Ramos (cell line): Measurements from ENCODE around the gene CSAD.
"Not testable (repeated sequence)": the region's sequence is repeated elsewhere in the genome, so short reads cannot be mapped to it uniquely, and the experiment has no call there.

ENCODE experiments used
- in situ Hi-C: fragments of 300-500 bp; cut with MboI; formaldehyde crosslinking; loops from one replicate; pipeline ENCODE4 v1.14.3; 2022; ENCODE audit warnings: low sequenced_read_pairs; ENCODE audit not compliant: unreplicated experiment

CSAD gene

DNA sequence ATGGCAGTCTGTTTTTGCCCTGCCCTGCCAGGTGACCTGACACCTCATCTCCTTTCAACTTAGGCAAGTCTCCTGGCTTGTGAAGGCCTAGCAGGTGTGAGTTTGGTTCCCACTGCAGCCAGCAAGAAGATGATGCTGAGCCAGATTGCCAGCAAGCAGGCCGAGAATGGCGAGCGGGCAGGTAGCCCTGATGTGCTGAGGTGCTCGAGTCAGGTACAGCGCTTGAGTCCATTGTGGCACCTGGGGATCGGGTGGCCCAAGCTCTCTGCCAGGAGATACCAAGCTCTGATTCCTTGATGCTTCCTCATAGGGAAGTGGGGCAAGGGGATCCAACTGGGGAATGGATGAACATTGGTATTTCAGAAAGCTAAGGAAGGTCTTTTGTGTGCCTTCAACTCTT lies 4.1 kb upstream of the CSAD start:
- in situ Hi-C loops = no loop called here

DNA sequence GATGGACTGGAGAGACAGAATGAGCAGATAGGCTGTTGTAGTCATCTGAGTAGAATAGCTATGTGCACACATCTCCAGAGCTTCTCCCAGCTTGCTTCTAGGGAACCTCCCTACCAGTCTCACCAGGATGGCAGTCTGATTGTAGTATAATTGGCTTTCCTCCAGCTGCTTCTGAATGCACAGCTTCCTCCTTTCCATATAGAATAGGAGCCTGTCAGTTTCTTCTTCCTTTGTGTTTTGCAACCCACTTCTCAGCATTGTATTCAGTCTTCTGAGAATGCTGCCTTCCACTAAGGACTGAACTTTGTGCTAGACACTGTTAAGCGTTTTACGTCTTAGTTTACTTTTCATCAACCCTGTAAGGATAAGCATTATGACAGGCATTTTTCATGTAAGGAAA lies 2.2 kb upstream of the CSAD start:
- in situ Hi-C loops = no loop called here

DNA sequence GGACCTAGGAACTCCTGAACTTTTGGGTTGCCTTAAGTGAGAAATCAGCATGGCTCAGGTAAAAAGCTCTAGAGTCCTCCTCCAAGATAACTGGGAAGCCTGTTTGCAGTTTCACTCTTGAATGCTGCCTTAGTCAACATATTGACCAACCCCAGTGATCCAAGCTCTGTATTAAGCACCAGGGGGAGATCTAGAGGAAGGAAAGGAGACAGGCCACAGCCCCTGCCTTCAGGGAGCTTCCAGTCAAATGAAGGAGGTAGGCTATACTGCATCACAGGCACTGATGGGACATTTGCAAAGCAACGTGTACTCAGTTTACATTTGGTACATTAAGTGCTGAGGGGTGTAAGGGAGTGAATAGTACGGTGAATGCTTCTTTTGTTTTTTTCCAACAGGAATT lies 1.2 kb upstream of the CSAD start:
- in situ Hi-C loops = no loop called here

DNA sequence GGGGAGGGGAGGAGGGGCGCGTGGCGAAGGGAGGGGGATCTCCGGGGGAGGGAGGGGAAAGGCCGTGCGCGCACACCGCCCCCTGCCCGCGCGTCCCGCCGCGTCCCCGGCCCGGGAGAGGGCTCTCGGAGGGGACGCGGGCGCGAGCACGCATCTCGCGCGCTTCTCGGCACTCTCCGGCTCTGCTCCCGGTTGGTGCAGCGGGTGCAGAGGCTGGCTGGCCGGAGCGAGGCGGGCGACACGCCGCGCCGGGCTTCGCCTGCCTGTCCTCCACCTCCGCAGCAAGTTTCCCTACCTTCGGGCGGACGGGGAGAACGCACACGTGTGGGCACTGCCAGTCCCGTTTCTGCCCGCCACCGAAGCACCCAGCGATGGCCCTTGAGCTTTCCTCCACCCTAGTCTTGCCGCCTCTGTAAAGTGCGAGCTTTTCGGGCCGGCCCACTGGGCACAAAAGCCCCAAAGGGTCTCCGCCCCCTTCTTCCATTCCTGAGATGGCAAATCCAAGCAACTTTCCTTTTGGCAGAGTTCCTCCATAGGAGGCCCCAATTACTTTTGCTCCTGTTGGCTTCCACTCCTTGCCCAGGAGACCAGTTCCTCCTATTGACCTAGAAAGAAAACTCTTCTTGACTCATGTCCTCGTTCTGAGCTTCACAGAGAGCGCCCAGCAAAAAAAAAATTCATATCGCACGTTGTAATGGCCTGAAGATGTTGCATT lies 363 bp upstream of the CSAD start:
- in situ Hi-C loops = no loop called here

DNA sequence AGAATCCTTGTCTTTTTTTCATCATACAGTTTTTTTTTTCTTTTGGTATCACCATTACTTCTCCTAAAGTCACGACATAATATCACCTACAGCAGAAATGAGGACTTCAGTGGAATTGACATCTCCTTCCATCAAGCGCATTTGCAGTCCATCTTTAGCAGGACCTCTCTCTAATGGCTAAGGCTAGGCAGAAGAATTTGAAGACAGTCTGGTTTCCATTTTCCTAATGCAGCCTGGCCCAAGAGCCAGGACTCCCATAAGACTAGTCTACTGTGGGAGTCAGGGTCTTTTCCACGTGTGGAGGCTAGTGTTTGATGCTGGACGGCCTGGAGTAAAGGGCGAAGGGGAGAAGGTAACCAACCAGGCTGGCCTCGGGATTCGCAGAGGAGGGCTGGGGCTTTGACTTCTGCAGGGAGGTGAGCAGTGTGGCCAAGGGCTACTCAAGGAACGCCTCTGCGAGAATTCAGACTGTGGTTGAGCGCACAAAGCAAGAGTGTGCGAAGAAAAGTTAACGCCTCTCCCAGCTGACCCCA lies 972 bp downstream of the CSAD start:
- in situ Hi-C loops = no loop called here

DNA sequence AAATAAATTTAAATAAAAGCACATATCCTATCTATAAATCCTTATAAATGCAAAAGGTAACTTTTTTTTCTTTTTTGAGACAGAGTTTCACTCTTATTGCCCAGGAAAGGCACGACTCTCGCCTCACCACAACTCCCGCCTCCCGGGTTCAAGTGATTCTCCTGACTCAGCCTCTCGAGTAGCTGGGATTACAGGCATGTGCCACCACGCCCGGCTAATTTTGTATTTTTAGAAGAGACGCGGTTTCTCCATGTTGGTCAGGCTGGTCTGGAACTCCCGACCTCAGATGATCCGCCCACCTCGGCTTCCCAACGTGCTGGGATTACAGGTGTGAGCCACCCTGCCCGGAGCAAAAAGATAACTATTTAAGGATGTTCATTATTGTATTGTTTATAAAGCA lies 1.9 kb downstream of the CSAD start:
- in situ Hi-C loops = not testable (repeated sequence)

DNA sequence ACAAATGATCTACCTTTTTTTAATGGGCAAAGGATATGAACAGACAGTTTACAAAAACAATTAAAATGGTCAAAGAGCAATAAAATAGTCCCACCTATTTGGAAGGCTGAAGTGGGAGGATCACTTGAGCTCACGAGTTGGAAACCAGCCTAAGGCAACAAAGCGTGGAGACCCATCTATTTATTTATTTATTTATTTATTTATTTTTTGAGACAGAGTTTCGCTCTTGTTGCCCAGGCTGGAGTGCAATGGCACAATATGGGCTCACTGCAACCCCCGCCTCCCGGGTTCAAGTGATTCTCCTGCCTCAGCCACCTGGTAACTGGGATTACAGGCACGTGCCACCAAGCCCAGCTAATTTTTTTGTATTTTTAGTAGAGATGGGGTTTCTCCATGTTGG lies 3.3 kb downstream of the CSAD start:
- in situ Hi-C loops = not testable (repeated sequence)

DNA sequence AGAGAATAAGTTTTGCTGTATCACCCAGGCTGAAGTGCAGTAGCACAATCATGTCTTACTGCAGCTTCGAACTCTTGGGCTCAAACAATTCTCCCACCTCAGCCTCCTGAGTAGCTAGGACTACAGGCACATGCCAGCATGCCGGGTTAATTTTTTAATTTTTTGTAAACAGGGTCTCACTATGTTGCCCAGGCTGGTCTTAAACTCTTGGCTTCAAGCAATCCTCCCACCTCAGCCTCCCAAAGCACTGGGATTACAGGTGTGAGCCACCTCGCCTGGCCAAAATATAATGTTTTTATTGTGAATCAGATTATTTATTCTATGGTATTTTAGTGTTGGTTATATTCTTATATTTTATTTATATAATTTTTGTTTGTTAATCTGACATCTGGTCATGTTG lies 4.0 kb downstream of the CSAD start:
- in situ Hi-C loops = no loop called here

DNA sequence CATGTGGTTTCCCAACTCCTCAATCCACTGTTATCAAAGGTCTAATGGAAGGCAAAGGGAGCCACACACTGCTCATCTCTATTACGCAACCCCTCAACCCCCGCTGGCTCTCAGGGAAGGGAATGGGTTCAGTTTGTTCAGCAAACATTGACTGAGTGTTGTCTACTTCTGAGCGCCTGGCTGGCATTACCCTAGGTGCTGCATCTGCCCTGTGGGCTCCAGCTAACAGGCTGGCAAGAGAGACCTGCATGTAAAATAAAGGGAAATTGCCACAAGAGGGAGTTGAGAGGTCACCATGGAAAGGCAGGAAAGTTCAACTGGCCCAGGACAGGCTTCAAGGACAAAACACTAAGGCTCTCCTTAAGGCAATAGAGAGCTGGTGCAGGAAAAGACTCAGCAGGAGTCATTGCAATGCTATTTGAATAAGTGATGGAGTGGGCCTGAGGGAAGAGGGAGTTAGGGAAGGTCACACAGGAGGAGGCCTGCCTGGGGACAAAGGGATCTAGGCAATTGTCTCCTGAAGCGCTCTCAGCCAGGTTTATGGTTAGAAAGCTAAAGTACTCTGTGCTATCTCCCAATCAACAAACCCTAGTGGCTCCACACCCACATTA lies 5.7 kb downstream of the CSAD start:
- in situ Hi-C loops = no loop called here

DNA sequence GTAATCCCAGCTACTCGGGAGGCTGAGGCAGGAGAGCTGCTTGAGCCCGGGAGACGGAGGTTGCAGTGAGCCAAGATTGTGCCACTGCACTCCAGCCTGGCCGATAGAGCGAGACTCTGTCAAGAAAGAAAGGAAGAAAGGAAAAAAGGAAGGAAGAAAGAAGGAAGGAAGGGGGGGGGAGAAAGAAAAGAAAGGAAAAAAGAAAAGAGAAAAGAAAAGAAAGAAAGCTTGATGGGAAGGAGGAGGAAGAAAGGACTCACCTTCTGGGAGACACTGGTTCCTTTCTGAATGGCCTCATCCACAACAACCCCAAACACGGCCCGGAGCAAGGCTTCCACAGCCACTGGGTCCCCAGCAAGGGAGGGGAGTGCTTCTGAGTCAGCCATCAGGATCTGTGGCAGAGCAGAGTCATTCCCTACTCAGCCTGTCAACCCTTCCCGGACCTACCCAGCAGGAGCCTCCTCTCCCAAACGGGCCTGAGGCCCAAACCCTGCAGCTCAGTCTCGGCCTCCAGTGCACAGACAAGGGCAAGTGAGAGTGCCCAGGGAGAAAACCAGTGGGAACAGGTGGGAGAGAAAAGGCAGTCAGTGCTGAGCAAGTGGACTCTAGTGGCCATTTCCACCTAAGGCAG lies 7.5 kb downstream of the CSAD start:
- in situ Hi-C loops = no loop called here

DNA sequence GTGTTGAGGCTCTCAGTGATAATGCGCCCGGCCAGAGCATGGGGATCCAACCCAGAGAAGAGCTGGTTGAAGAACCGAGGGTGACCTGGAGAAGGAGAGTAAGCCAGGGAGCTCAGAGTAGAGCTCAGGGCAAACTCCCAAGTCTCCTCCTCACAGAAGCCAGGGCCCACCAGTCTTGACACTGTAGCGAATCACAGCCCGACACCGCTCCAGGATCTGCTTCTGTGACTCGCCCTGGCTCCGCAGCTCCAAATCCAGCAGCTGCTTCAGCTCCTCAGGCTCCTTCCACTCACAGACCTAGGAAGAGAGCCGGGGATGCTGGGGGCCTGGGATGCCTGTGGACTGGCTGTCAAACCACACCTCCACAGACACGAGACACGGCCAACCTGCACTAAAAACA lies 8.4 kb downstream of the CSAD start:
- in situ Hi-C loops = no loop called here

DNA sequence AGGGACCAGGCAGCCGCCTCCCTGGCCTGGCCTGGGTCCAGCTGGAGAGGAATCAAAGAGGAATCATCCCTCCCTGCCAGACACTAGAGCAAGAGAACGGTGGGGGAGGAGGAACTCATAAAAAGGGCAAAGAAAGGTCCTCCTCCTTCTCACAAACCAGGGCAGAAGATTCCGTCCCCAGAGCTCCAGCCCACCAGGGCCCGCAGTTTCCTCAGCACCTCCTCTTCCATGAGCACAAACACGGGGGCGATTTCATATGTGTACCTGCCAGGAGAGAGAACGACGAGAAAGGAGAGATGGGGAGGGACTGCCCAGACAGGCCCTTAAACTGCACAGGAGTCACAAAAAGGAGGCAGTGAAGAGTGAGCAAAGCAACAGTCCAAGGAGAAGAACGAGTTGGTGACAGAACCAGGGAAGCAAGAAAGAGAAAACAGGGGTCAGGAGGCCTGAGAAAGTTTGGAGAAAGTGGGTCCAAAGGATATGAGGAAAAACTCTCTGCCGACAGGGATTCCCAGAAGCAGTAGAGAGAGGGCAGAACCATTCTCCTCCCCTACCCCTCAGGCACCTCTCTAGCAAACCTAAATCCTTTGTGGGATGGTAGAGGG lies 8.9 kb downstream of the CSAD start:
- in situ Hi-C loops = no loop called here

DNA sequence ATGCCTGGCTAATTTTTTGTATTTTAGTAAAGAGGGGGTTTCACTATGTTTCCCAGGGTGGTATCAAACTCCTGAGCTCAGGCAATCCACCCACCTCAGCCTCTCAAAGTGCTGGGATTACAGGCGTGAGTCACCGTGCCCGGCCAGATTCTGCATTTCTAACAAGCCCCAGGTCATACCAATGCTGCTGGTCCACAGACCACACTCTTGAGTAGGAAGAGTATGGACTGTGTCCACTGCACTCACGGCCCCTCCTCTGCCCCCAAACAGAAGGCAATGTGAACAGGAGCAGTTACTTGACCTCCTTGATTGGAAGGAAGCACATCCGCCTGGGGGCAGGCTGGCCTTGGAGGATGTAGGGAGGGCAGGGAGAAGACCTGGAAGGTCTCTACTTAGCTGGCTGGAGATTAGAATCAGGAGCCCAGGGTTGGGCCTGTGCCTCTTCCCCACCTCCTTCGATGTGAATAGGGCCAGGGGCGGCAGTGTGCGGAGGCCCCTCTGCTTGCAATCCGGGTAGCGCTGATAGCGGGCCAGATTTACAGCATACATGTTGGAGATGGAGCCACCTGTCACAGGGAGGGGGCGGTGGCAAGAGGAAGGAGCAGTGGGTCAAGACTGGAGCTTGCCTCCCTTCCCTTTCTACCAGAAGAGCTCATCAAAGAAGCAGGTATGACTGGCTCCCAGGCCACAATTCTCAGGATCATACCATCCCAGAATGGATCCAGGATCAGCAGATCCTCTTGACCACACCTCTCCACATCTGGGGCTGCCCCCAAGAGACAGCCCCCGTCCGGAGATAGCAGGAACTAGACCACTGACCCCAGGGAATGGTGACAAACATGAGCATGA lies 9.6 kb downstream of the CSAD start:
- in situ Hi-C loops = no loop called here

DNA sequence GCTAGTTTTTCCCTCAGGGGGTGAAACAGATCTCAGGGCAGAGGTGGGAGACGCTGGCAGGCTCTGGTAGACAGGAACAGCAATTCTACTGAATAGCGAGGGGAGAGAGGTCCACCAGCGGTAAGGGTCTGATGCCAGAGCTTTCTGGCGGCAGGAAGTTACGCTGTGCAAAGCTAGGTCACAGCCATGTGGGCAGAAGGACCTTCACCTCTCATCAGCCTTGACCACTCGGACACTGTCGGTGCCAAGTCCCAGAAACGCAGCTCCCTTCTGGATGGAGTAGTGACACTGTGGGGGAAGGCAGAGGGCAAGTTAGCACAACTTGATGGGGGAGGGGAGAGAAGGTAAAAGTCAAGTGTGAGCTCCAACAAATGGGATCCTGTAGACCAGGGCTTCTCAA lies 10.5 kb downstream of the CSAD start:
- in situ Hi-C loops = no loop called here

DNA sequence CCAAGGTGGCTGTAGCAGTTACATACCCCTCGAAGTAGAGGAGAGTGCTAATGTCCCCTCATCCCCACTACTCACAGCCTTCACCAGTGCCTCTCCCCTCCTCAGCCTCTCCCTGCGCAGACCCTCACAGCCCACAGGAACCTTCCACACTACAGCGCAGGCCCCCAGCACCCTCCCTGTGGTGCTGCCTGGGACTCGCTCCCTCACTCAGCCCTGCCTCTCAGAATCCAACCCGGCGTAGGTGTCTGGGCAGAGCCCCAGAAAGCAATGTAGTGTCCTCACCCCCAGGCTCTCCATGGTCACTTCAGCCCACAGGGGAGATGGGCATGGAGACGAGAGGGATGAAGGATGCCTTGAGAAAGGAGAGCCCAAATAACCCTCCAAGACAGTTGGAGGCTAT lies 11.1 kb downstream of the CSAD start:
- in situ Hi-C loops = no loop called here

DNA sequence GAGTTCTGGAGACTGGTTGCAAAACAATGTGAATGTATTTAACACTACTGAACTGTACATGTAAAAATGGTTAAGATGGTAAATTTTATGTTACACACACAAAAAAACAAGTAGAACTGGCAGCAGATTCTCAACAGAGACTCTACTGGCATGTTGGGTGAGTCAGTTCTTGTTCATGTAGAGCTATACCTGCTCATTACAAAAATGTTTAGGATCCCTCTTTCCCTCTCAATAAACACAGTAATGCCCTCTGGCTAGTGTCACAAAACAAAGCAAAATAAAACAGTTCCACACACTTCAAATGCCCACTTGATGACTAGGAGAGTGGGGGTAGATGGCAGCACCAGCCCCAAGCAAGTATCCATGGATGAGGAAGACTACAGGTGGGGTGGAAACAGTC lies 13.9 kb downstream of the CSAD start:
- in situ Hi-C loops = no loop called here

DNA sequence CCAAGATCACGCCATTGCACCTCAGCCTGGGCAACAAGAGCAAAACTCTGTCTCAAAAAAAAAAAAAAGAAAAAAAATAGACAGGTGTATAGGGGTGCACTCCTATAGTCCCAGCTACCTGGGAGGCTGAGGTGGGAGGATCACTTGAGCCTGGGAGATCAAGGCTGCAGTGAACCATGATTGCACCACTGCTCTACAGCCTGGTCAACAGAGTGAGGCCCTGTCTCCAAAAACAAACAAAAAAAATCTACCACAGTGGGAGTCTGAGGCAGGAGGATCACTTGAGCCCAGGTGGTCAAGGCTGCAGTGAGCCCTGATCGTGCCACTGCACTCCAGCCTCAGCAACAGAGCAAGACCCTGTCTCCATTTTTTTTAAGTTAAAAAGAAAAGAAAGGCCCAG lies 17.7 kb downstream of the CSAD start:
- in situ Hi-C loops = loop anchor here (5.0 kb wide), 1 partner anchor 124 kb away; no protein-coding TSS in a partner anchor

DNA sequence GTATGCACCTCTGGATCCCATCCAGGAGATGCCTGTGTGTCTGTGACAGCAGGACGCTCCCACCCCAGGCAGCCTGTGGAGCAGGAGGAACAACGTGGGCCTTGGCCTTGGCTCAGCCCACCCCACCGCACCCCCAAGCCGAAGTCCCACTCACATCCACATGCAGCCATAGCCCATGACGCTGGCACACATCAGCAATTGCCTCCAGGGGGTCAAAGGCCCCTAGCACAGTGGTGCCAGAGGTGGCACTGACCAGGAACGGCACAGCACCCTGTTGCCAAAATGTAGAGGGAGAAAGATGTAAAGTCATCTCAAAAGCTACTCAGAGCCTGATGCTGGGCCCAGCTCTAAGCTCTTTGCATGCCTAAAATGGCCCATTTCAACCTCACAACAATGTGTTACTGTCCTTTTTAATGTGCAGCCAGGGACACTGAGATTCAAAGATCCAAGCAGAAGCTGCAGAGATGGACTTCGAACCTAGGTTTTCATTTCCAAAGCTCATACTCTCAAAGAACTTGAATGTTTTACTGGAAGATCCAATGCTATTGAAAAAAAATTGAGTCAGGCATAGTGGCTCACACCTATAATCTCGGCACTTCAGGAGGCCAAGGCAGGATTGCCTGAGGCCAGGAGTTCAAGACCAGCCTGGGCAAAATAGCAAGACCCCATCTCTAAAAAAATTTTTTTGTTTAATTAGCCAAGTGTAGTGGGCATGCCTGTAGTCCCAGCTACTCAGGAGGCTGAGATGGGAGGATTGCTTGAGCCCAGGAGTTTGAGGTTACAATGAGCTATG lies 19.4 kb downstream of the CSAD start:
- in situ Hi-C loops = loop anchor here (5.0 kb wide), 1 partner anchor 126 kb away; no protein-coding TSS in a partner anchor

DNA sequence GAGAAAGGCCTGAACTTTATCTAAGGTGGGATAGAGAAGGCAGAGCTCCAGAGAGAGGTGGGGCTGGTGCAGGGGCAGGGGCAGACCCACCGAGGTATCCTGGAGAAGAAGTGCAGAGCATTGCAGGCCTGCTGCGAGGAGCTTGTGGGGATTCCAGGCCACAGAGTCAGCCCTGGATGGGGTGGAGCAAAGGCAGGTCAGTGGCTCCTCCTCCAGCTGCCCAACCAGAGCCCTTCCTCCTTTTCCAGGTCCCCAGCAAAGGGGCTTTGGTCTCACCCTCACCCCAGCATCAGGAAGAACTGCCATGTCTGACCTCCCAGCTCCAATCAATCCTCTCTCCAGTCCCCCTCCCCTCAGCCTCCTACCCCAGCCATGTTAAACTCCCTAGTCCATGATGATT lies 20.1 kb downstream of the CSAD start:
- in situ Hi-C loops = loop anchor here (5.0 kb wide), 1 partner anchor 127 kb away; no protein-coding TSS in a partner anchor
